Adrenal gland (tissue), 5 donors: ENCODE results near the gene PLRG1.

Source experiments
- POLR2A ChIP-seq, 2 donors: fragments of 450-650 bp; IDR thresholded peaks; one replicate each; pipeline ENCODE4 v1.6.1; 2017; ENCODE audit warnings: antibody characterized with exemption in 2 of 2, mild to moderate bottlenecking in 2 of 2, moderate library complexity in 1 of 2
- TF ChIP-seq, protein P1 (sequence below), 6 experiments: fragments of 450-650 bp in 4 of 6; fragments of 200-600 bp in 2 of 6; sonication (generic) in 1 of 6; IDR thresholded peaks; 1 replicate in 5 of 6; 2 replicates in 1 of 6; pipeline versions ENCODE4 v1.5.1 to v1.8.0; 2016 to 2021; ENCODE audit warnings: antibody characterized with exemption in 6 of 6, mild to moderate bottlenecking in 2 of 6, moderate library complexity in 1 of 6
- donor health status: DM: no; HTN: no; CAD: no.

DNA sequence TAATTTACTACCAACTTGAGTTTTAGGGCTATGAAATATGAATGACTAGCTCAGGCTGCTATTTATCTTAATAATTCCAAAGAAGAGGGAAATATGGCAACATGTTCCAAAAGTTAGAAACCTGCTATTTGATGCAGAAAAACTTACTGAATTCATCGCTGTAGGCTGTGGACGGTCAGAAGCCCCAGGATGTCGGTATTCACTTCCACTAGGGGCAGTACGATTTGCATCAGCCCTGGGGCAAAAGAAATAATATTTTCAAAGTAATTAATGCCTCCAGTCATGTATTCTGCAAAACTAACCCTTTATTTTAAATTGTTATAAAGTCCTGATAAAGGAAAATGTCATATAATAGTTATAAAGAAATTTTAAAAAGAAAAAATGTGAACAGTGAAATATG is 4.5 kb downstream of the PLRG1 start:
- TF ChIP-seq, protein P1, sequence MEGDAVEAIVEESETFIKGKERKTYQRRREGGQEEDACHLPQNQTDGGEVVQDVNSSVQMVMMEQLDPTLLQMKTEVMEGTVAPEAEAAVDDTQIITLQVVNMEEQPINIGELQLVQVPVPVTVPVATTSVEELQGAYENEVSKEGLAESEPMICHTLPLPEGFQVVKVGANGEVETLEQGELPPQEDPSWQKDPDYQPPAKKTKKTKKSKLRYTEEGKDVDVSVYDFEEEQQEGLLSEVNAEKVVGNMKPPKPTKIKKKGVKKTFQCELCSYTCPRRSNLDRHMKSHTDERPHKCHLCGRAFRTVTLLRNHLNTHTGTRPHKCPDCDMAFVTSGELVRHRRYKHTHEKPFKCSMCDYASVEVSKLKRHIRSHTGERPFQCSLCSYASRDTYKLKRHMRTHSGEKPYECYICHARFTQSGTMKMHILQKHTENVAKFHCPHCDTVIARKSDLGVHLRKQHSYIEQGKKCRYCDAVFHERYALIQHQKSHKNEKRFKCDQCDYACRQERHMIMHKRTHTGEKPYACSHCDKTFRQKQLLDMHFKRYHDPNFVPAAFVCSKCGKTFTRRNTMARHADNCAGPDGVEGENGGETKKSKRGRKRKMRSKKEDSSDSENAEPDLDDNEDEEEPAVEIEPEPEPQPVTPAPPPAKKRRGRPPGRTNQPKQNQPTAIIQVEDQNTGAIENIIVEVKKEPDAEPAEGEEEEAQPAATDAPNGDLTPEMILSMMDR (IDR thresholded peaks at IDR 0.05), result no peak
- no peak for TF ChIP-seq POLR2A (IDR thresholded peaks at IDR 0.05)
